Activated T-cell treated with anti-CD3 and anti-CD28 coated beads, Interleukin-2, amount 50 U/mL, for 48 hours (primary cell): ENCODE measurements around the gene FLG2.
"Not testable (repeated sequence)": the region's sequence is repeated elsewhere in the genome, so short reads cannot be mapped to it uniquely, and the experiment has no call there.

Source experiments
- DNase-seq, 2 experiments: peaks; one replicate each; pipeline ENCODE4 v3.0.0-alpha.2; 2020

FLG2 gene

GRCh38 chr1:152359906-152360305, at the start of gene FLG2:
FLG2 (minus strand) TSS chr1:152360006; CDS start chr1:152358884, 1,122 bp downstream.
- no peak for DNase-seq

- no peak for DNase-seq
These were observed 48.9 kb upstream of the FLG2 start for GRCh38 chr1:152408664-152409063.

- peak in 1 of 2 experiments; percentile 22 for DNase-seq
These were observed 39.2 kb upstream of the FLG2 start for GRCh38 chr1:152398812-152399698.

DNA sequence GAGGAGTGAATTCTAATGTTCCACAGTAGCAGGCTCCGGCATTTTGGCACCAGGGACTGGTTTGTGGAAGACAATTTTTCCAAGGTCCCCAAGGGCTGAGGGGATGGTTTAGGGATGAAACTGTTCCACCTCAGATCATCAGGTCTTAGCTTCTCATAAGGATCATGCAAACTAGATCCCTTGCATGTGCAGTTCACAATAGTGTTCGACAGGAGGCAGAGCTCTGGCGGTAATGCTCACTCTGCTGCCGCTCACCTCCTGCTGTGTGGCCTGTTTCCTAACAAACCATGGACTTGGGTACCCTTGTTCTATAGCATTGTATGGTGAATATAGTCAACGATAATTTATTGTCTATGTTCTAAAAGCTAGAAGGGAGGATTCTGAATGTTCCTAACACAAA, 37.7 kb upstream of the FLG2 start:
- DNase-seq, result no peak

- DNase-seq, result no peak
These were observed 34.3 kb upstream of the FLG2 start for GRCh38 chr1:152394151-152394550.

DNA sequence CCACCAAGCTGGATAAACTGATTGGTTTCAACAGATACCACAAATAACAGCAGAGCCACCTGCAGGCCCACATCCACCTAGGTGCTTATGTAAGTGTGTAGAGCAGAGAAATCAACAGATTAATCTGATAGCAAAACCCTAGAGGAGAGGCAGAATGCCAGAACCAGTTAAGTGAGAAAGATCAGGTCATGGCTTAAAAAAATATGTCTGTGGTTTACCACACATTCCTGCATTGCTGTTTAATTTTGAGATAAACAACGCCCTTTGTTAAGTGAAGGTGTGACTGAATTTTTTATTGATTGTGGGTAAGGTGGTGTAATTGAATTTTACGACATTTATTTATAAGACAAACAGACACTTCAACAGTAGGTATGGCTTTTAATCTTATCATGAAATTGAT, 33.1 kb upstream of the FLG2 start:
- DNase-seq, result no peak

DNA sequence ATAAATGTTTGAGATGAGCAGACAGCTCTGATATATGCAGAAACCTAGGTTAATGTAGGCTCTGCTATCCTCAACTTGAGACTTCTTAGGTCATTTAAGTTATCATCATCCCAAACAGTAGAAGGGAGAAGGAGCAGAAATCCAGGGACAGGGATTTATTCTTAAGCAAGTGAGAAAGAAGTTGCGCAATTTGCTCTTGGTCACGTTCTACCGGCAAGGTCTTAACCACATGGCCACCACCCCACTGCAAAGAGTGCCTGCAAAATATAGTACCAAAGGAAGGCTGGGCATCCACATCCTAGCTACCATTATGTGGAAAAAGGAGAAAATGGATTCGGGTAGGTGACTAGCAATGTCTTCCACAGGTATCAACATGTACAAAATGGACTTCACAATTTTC, 29.1 kb upstream of the FLG2 start:
- DNase-seq, result no peak

- DNase-seq, result no peak
These were observed 27.1 kb upstream of the FLG2 start for GRCh38 chr1:152386940-152387339.

- no peak for DNase-seq
These were observed 21.1 kb upstream of the FLG2 start for GRCh38 chr1:152380932-152381331.

DNA sequence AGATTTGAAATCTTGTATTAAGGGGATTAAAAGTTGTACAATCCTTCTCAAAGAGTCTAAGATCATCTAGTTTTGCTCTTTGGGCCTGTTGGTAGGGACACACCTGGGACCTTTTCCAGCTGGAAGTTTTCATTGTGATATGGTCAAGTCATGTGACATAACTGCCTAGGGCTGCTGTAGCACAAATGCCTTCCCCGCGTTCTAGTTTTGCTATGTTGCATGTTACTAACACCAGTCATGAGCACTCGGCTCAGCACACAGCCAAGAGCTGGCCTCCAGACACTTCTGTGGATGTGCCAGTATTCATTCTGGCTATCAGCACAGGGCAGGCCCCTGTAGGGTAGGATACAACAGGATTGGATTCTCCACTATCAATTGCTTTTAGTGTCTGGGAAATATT, 14.6 kb upstream of the FLG2 start:
- DNase-seq, result no peak

DNA sequence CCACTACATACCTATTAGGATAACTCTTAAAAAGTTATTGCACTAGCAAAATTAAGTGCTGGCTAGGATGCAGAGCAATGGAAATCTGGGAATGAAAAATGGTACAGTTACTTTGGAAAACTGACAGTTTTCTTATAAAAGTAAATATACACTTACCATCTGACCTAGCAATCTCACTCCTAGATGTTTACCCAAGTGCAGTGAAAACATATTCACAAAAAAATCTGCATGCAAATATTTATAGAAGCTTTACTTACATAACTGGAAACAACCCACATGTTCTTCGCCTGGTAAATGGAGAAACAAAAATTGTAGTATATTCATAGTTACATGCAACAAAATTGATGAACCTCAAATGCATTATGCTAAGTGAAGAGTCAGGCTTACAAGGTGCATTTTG, 12.9 kb upstream of the FLG2 start:
- no peak for DNase-seq

- DNase-seq, result no peak
These were observed 7.6 kb upstream of the FLG2 start for GRCh38 chr1:152367436-152367835.

- DNase-seq, result no peak
These were observed 3.1 kb downstream of the FLG2 start for GRCh38 chr1:152356736-152357135.

DNA sequence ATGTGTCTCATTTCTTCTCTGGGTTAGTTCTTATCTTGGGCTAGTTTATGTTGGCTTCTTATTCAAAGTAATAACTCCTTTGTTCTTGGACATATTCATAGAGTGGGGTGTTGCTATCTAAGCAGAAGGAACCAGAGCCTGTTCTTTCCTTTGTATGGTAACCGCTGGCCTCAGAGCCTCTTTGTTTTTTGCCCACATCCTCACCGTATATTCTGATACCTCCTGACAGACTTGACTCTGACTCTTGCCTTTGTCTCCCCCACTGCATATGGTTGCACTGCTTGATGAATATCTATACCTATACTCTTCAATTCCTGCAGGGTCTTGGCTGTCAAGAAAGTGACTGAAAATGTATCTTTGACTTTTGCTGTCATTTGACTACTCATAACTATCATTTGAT, 10.2 kb downstream of the FLG2 start:
- no peak for DNase-seq

- DNase-seq, result no peak
These were observed 11.4 kb downstream of the FLG2 start for GRCh38 chr1:152348447-152348846.

DNA sequence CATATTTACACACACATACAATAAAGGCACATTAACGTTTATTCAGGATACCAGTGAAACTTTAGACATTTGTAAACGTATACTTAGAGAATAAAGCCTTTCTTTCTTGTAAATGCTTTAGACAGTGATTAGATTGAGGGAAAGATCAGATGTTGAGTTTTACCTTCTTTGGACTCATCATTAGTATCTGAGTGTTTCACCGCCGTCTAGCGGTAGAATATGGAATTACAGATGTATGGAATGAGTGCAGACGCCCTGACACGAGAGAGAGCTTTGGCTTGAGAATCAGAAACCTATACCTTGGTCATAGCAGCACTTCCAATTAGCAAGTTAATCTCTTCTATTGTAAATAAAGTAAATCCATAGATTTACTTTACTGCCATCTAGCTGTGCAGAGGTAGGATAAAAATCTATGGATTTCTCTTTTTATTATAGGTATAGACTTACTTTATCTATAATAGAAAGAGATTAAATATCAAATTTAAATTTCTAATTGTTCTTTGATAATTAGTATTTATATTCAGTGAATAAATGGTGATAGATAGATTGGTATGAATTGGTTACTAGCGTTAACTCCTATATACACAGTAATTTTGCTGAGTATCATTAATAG, 12.6 kb downstream of the FLG2 start:
- DNase-seq, result peak; percentile 38 to 42

- DNase-seq, result no peak
These were observed 15.4 kb downstream of the FLG2 start for GRCh38 chr1:152344438-152344837.

DNA sequence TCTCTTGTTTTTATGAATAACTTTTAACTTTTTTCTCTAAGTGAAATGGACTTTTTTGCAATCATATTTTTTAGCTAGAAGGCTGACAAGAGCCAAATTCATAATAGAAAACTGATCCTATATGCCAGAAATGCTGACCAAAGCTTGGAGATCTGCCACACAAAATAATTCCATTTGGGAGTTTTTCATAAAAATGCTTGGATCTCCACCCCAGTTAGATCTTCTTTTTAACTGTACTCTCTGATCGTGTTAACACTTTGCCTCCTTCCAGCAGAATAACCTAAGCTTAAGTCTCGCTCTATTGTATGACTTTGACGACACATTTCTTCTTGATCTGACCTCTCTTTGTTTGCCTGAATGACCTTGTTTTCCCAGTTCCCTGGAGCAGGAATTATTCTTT, 16.8 kb downstream of the FLG2 start:
- no peak for DNase-seq

DNA sequence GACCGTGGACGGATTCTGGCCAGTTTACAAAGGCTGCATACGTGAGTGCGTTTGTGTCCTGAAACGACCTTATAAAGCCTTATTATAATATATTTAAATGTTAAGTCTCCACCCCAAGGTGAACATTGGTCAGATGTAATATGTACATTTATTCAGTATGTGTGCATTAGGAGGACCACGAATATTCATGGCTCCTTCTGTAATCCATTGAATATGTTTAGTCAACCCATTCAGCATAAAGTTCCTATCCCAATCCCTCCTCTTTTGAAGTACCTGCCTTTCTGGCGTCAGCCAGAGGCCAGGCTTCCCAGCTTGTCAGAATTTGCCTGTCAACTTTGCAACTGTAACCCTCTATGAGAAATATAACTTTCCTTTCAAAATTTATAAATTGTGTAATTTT, 24.4 kb downstream of the FLG2 start:
- no peak for DNase-seq

DNA sequence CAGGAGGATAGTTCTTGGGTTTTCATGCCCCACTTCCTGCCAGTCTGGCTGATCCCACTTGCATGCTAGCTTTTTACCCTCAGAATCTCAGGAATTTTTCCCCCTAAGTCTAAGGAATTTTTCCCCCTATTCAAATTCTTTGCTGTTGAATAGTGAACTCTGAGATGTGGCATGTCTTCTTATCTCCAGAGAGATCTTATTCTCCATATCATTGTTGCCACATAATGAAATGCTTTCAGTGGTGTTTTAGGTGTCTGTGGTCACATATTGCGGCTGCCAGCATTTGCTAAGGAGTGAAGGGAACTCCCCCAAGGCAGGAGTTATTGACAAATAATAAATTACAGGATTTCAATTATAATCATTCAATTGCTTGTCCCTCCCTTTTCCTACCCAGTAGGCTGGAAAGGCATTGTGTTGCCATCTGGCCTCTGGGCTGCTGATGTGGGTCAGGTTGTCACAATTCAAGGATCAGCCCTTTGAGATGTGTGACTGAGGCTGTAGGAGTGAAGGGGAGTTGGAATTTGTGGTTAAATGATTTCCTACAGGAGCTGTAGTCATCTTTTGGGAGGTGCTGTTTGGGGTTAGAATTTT, 30.9 kb downstream of the FLG2 start:
- no peak for DNase-seq

GRCh38 chr1:152325111-152325510, 34.7 kb downstream of the FLG2 start, which contains the start of gene FLG:
FLG (minus strand) TSS chr1:152325239; CDS start chr1:152315456, 9,783 bp downstream.
- DNase-seq, result no peak

DNA sequence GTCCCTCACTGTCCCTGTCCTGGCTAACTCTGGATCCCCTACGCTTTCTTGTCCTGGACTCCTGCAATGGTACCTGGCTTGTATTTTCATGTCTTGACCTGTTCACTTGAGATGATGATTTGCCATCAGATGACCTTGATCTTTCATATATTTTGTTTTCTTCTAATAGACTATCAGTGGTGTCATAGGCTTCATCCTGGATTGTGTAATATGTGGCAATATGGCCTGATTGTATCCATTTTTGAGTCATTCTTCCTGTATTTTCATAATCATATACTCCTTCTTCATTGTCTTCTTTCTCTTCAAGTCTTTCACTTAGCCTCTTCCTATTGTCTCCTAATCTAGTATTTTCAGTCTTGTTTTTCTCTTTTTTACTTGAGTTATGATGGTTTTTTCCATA, 45.8 kb downstream of the FLG2 start:
- no peak for DNase-seq

GRCh38 chr1:152313319-152313801, 46.4 kb downstream of the FLG2 start:
- DNase-seq, result no peak

DNA sequence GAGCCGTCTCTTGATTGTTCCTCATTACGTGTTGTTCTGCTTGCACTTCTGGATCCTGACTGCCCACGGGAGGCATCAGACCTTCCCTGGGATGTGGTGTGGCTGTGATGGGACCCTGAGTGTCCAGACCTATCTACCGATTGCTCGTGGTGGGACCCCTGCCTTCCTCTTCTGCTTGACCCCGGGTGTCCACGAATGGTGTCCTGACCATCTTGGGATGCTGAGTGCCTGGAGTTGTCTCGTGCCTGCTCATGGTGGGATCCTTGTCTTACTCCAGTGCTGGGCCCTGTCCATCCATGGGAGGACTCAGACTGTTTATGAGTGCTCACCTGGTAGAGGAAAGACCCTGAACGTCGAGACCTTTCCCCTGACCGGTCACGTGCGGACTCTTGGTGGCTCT, 47.6 kb downstream of the FLG2 start:
- not testable (repeated sequence) for DNase-seq
